NCI-H748 (cell line): ENCODE measurements around the gene CPA2.
A peak's percentile ranks its signal among the peaks of the same experiment; 100 is the strongest.

Experiments used
- DNase-seq: peaks from one replicate; lab custom pipeline; 2025; ENCODE audit not compliant: unreplicated experiment; lab: John Stamatoyannopoulos, UW

The CPA2 gene

DNA sequence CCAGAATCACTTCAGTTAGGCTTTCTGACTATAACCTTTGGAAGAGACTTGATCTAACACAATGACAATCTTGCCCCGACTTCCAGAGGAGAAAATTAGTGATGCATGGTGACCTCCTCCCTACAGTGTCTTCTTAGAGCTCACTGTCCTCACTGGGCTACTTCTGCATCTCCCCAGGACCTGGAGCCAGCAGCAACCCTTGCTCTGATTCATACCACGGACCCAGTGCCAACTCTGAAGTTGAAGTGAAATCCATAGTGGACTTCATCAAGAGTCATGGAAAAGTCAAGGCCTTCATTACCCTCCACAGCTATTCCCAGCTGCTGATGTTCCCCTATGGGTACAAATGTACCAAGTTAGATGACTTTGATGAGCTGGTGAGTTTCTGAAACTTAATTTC is 12.6 kb downstream of the CPA2 start:
- DNase-seq, result no peak

DNA sequence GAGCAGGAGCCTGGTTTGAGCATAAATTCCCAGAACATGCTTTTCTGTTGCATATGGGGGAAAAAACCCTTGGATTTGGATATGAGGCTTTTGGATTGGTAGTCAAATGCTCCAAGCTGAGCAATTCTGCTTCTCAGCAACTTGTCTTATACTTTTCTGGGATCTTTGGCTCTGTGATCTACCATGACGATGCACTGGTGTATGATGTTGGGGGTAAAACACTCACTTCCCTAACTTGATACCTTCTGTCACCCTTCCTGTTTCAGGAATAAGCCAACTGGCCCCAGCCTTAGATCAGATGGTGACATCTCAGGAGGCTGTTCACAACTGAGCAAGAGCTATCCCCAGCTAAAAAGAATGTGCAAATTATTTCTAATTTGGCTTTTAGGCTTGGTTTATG is 13.2 kb downstream of the CPA2 start:
- DNase-seq, result no peak

DNA sequence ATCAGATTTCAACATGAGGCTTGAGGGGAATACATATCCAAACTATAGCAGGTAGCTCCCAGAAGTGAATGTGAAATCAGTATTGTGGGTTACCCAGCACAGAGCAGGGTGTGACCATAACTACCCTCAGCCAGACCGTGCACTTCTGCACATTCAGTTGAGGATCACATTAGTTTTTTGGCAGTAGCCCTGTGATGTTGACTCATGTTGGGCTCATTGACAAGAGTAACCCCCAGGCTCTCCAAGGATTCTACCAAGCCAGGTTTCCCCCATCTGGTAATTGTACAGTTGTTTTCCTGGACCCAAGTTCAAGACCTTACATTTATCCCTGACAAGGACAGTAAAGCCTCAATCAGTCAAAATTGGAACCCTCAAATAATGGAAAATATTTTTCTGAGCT is 14.6 kb downstream of the CPA2 start:
- DNase-seq, result no peak

DNA sequence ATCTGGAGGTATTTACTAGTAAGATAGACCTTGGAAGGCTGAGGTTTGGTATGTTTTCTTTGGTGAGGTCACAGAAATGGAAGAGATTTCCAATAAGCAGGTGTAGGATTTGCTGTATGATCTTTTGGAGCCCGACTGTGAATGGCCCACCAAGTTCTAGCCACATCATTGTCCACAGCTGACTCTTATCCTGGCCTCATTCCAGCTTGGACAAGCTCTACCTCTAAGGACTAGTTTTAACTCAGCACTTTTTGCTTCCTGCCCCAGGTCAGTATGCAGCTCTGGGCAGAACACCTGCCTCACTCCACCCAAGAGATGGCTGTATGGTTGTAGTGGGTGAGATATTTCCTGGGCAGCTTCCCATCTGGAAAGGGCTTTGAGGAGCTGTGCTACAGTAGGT is 20.2 kb downstream of the CPA2 start:
- no peak for DNase-seq

DNA sequence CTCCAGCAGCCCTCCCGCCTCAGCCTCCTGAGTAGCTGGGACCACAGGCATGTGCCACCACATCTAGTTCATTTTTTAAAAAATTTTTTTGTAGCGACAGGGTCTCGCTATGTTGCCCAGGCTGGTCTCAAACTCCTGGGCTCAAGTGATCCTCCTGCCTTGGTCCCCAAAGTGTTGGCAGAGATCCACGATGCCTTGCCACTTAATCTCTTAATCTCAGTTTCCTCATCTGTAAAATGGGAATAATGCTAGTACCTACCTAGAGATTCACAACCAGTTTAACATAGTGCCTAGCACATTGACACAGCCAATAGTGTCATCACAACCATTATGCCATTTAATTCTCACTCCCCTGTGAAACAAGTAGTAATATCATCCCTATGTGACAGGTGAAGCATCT is 21.5 kb downstream of the CPA2 start:
- DNase-seq, result no peak

DNA sequence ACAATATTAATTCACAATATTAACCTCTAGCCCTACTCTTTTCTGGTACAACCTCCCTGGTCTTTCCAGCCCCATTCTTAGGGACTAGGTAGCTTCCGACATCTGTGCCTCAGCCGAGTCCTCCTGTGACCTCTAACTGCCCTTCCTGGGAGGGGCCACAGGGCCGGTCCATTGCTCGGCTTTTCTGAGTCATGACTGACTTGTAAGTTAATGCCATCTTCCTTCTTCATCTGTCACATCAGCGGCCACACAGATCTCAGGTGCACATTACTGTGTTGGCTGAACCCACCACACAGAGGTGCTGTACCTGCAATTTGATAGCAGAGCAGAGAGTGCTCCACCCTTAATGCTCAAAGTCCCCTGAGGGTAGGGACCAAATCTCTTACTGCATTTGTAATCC is 22.2 kb downstream of the CPA2 start:
- peak; percentile 38 for DNase-seq

DNA sequence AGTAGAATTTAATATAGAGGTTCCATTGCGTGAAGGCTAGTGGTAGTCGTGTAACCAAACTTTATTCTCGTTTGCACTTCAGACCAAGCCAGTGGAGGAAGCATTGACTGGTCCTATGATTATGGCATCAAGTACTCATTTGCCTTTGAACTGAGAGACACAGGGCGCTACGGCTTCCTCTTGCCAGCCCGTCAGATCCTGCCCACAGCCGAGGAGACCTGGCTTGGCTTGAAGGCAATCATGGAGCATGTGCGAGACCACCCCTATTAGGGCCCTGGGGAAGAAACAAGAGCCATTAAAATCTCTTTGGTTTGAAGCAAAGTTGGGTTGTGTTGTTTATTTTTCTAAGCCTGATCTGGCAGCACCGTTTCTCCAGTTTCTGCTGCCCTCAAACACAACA is 22.8 kb downstream of the CPA2 start:
- DNase-seq, result no peak

DNA sequence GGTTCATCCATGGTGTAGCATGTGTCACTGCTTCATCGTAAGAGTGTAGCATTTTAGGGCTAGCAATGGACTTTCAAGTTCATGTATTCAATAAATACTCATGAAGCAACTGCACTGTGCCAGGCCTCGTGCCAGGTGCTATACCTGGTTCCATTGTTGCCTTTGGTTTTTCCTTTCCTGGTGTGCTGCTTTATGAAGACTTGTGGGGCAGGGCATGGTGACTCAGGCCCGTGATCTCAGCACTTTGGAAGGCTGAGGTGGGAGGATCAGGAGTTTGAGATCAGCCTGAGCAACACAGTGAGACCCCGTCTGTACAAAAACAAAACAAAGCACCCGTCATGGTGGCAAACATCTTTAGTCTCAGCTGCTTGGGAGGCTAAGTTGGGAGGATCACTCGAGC is 24.1 kb downstream of the CPA2 start:
- DNase-seq, result no peak

DNA sequence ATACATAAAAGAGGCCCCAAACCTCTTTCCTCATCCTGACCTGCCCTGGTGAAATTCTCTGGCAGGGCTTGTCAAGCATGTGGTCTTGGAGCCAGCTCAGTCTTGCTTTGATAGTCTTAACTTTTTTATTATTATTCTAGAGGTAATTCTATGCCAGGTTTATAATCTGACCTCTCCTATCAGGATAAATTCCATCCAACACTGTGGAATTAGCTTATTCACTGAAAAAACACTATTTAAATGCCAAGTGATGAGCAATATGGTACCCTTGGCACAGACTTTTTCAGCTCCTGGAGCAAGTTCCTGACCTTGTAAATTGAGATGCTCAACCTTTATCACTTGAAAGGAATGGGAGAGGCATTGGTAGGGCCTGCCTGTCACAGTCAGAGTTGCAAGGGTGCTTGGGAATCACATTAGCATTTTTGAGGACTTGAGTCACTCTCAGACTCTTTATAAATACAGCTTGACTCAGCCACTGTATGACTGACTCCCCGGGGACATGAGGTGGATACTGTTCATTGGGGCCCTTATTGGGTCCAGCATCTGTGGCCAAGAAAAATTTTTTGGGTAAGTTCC is 26.1 kb downstream of the CPA2 start, which contains the start of gene CPA4:
TSS of gene CPA4 (plus strand) at position 480 of the 576 bp plus-strand sequence. CDS start at position 500, 20 bp downstream.
- no peak for DNase-seq

DNA sequence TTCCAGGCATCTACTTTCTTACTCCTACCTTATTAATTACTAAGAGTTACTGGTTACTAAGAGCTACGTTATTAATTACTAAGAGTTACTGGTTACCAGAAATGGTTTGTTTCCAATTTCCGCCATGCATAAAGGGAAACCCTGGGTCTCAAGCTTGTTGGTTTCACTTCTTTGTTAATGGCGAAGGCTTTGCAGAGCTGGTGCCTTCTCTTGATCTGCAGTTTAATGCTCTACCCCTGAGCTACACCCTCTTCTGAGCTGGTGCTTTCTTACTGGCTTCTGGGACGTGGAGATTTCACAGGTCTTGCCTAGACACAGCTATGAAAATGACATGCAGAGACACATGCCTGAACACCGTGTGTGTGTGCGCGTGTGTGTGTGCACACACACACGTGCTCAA is 26.9 kb downstream of the CPA2 start:
- DNase-seq, result no peak

DNA sequence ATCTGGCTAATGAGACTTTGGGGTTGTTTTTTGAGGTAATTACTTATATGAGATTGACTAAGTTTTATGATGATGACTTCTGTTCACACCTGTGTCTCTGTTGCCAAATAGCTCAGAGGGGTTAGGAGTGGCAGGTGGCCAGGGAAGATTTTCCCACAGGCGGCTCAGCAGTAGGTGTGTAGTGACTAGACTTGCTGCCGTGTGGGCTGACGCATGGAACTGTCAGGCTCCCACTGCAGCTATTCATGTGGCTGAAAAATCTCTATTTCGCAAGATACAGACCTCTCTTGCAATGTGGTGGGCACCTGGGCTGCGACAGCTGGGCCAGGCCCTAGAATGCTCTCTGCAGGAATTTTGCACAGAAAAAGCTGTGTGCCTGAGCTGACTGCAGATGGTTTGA is 27.7 kb downstream of the CPA2 start:
- no peak for DNase-seq

DNA sequence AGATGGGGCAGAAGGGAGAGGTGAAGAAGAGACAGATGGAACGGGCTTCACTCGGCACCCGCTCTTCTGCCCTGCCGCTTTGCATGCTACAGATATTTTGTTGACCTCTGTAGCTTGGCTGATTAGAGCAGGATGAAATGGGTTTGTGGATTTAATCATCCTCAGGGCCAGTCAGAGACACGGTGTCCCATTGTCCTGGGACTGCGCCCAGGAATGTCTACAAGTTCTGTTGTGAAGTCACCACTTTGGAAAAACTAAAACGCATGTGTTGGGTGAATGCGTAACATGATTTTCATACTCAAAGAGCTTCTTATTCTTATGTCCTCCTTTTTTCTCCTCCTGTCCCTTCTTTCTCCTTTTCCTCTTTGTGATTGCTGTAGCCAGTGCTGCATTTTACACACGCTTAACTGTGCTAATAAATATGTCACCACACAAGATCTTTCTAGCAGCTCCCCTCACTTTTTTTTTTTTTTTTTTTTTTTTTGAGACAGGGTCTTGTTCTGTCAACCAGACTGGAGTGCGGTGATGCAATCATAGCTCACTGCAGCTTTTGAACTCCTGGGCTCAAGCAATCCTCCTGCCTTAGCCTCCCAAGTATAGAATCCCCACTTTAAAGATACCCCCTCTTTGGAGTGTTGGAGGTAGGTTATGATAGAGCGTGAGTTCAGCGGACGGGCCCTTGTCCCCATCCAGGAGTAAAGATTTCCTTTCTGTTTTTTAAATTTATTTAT is 29.7 kb downstream of the CPA2 start:
- no peak for DNase-seq

DNA sequence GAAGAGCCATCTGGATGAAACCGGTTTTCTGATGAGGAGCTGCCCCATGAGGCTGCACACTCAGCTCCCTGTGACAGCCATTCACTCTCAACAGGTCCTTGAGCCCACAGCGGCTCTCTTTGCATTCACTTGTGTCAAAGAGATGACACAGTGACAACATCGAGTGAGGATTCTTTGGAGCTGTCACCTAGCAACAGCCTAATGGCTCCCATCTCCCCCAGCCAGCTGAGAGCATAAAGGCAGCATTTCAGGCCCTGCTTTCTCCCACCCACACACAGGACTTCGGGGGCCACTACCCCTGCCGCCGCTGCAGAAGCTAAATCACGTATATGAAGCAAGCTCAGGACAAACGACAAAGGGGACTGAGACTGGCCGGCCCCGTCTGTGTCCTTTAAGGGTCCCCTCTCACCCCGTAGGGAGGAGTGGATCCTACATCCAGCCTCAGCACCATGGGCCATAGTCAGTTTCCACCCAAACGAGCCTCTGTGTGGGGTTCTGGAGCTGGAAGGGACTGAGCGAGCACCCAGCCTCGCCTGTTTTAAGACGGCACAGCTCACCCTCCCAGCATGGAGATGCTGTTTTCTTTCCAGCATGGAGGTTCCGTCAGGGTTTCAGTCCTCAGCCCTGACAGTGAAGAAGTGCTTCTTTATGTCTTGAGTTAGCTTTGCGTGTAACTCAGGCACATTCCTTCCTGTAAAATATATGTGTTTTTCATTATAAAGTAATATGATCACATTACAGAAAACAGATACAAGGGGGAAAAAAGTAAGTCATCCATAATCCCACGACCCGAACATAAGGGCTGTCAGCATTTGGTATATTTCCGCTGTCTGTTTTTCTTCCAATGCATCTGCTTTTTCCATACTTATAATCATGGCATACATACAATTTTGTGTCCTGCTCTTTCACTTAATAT is 31.2 kb downstream of the CPA2 start:
- DNase-seq, result peak; percentile 85

DNA sequence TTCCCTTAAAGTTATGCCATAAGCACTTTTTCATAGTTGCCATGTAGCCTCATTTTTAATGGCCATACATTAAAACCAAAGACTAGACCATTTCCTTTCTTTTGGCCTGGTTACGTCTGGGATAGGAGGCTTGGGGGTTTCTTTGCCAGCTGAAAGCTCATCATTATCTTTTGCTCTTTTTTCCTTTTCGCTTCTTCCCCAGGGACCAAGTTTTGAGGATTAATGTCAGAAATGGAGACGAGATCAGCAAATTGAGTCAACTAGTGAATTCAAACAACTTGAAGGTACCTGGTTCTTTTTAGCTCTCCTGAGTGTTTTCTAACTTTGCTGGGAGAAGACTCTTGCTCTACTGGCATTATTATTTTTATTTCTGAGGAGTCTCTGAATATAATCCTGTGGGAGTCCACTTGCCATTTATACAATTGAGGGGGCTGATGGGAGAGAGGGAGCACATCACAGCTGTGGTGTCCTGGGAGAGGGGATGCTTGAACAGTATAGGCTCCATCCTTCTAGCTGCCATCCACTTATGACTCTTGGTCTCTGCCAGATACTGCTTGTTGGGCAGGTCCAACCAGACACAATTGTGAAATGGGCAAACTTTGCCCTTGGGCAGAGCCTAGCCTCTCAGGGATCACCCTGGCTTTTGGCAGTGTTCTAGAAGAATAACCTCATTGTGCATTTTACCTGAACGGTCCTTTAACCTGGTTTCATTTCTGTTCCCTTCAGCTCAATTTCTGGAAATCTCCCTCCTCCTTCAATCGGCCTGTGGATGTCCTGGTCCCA is 32.1 kb downstream of the CPA2 start:
- no peak for DNase-seq

DNA sequence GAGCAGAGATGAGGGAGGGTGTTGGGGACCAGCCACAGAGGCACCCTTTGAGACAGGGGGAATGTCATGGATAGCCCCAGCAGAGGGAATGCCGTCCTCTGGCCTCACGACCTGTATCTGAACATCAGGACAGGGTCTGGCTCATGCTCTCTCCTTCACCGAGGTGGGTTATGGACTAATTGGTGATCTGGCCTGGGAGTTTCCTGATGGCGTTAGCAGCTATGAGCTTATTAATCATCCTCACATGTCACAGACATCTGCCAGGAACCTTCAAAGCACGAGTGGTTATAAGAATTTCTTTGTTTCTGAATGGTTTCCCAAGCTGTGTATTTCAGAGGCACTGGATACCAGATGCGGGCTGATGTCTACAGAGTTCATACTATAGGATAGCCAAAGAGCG is 33.2 kb downstream of the CPA2 start:
- DNase-seq, result no peak

DNA sequence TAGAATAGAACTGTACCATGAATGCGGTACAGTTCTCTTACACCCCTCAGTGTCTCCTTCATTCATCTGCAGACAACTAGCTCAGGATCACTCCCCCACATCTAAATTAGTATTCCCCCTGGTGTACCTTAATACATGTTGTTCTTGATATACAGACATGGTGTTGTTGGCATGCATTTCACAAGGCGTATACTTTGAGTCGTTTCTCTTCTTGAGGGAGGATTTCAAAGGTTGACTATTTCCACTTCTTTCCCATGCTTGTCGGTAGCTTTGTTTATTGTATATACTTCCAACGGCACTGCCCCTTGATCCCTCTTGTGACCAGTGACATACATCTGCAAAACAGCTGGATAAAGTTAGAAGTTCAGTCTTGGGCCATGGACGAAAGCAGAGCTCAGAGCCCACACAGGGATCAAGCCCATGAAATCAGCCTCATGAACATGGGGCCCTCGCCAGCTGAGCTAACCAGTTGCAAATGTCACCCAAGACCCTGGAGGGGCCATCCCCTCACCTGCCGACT is 34.9 kb downstream of the CPA2 start:
- no peak for DNase-seq

DNA sequence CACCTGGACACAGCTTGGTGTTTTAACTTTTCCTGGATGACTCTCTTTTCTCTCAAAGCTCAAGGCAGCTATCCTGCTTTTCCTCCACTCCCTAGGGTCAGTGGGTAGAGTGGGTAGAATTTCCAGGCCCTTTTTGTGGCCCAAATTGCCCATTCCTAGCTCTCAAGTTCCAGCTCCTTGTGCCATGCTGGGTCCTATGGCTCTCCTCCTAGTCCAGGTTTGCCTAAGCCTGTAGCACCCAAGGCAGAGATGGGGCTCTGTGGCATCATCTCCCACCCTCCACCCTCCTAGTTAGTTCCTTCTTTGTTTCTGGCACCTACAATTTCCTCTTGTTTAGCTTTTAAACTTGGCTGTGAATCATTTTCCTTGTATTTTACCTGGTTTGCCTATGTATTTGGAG is 36.0 kb downstream of the CPA2 start:
- no peak for DNase-seq

DNA sequence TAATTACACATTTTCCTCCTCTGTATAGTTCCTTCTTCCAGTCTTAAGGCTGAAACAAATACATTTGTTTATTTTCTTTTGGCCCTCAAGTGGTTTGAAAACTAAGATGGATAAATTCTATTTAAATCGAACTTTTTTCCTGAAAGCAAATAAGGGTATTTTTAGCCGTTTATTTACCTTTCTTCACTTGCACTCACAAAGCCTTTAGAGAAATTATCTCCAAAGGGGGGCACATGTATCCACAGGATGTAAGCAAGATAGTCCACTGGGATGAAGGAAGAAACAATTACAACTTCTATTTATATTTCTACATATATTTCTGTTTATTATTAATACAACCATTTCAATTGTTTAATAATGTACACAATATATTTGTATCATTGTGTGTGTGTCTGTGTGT is 36.5 kb downstream of the CPA2 start:
- DNase-seq, result no peak

DNA sequence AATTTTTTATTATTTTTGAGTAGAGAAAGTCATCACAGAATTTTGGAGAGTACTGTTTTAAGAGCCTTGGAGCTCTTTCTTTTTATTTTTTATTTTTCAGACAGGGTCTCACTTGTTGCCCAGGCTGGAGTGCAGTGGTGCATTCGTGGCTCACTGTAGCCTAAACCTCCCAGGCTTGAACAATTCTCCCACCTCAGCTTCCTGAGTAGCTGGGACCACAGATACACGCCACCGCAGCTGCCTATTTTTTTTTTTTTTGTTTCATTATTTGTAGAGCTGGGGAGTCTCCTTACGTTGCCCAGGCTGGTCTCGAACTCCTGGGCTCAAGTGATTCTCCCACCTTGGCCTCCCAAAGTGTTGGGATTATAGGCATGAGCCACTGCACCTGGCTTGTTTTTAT is 36.9 kb downstream of the CPA2 start:
- DNase-seq, result no peak

DNA sequence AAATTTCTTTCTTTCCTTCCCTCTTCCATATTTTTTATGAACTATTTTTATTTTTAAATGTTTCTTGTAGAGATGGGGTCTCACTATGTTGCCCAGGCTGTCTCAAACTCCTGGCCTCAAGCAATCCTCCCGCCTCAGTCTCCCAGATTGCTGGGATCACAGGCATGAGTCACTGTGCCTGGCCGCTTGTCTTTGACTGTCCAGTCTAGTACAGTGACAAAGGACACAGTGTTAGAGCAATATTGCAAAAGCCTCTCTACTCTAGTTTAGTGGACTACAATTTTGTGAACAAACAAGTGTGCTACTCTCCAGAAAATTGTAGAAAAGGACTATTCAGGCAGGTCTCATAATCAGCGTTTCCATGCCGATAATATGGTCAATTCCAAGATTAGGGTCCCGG is 37.3 kb downstream of the CPA2 start:
- DNase-seq, result no peak

DNA sequence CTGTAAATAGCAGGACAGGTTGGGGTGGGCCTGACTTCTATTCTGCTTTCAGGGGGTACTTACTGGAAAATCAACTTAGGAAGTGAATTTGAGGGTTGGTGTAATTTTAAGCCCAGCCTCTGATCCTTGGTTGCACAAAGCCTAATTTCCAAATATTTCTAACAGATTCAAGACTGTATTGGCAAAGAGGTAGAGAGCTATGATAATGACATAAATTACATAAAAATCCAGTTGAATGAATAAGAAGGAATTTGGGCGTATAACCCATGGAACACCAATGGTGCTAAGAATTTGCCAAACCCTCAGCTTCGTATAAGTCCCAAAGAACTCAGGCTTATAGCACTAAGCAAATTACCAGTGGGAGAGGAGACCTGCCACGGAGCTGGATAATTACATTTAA is 38.2 kb downstream of the CPA2 start:
- no peak for DNase-seq
